Ovary (tissue), 9 donors: ENCODE results near the gene AIM2. TPM values are rescaled to one million over a fixed set of nuclear protein-coding genes. Genes with fewer than 3 reads are reported as not detected.

Experiments used
- DNase-seq, 5 donors: peaks; one replicate each; pipeline ENCODE4 v3.0.0-alpha.2; 2019 to 2020
- H3K27ac ChIP-seq, 2 donors: fragments of 200-600 bp; one replicate each; pipeline versions ENCODE4 v1.5.1 to v1.8.0; 2019 to 2022
- H3K27me3 ChIP-seq: fragments of 200-600 bp; one replicate; pipeline ENCODE4 v1.8.0; 2022
- H3K36me3 ChIP-seq: fragments of 200-600 bp; sonication (generic); one replicate; pipeline ENCODE4 v1.5.1; 2019
- H3K4me1 ChIP-seq: one replicate; pipeline ENCODE4 v1.8.1; 2013; ENCODE audit warnings: mild to moderate bottlenecking, moderate library complexity; ENCODE audit not compliant: insufficient read depth
- H3K4me3 ChIP-seq: fragments of 200-600 bp; sonication (generic); one replicate; pipeline ENCODE4 v1.5.1; 2017
- H3K9me3 ChIP-seq, 2 donors: fragments of 200-600 bp in 1 of 2; sonication (generic) in 1 of 2; one replicate each; pipeline versions ENCODE4 v1.5.1 to v1.8.1; 2013 to 2019; ENCODE audit warnings: mild to moderate bottlenecking in 1 of 2, moderate library complexity in 1 of 2
- CTCF ChIP-seq, 3 donors: fragments of 450-650 bp in 2 of 3; fragments of 200-600 bp in 1 of 3; IDR thresholded peaks; one replicate each; pipeline versions ENCODE4 v1.5.1 to v1.8.0; 2016 to 2022; ENCODE audit warnings: antibody characterized with exemption in 3 of 3, mild to moderate bottlenecking in 1 of 3
- EP300 ChIP-seq: sonication (generic); formaldehyde crosslinking; IDR thresholded peaks from one replicate; pipeline ENCODE4 v1.6.1; 2017; ENCODE audit warnings: antibody characterized with exemption
- POLR2A ChIP-seq: fragments of 450-650 bp; IDR thresholded peaks from one replicate; pipeline ENCODE4 v1.6.1; 2017; ENCODE audit warnings: antibody characterized with exemption, mild to moderate bottlenecking, moderate library complexity
- WGBS, 3 donors: extraction: QIAGEN DNeasy Blood & Tissue Kit in 1 of 3; methylation state at CpG; one replicate each; pipeline versions ENCODE4 v1.1.5 to v1.1.7; 2013 to 2017; 5-methylcytosine and 5-hydroxymethylcytosine counted together
- intact Hi-C, 4 donors: fragments of 100-400 bp; cut with DNase I; formaldehyde crosslinking; loops; one replicate each; pipeline versions ENCODE4 v1.11.0 to v1.15.1; 2022 to 2023
- polyA plus RNA-seq, 2 donors: library from polyadenylated mRNA; stranded (reverse); fragments of 200-250 nt in 1 of 2; fragments of 350-450 nt in 1 of 2; fragmentation: Illumina TruSeq in 1 of 2; extraction: RNeasy Lipid Tissue Mini Kit (QIAGEN cat#74804) in 1 of 2; gene quantifications; one replicate each; pipeline ENCODE4 v1.2.3, GENCODE V29; 2013 to 2014
- total RNA-seq, 7 donors: library from RNA; depleted of rRNA in 2 of 7; stranded (reverse); fragments of >200 nt in 2 of 7; fragmentation: NEBNext Ultra II Directional in 3 of 7; extraction: Animal tissue kit (Norgen Biotek cat#: 25700) in 3 of 7; gene quantifications; one replicate each; pipeline versions ENCODE4 v1.1.0 to v1.2.4, GENCODE V29; 2016 to 2023
- donor health status: DM: no; HTN: no; CAD: no; lungs with moderate emphysema.
- donor health status: DM: no; HTN: no; CAD: no.
- donor health status: Bipolar disorder and iron deficiency.
- donor health status: DM: yes; HTN: yes; CAD: no.
- donor health status: DM: no; HTN: no; CAD: no.
- donor health status: DM: yes; HTN: yes; CAD: no.

Gene AIM2
- total and polyA plus RNA-seq, 9 donors = 0.20 to 0.95 (median 0.44) TPM; not detected in 5

GRCh38 chr1:159088546-159089183 is 12.1 kb upstream of the AIM2 start:
- intact Hi-C loops = no loop called here
- WGBS, 3 donors = 67 to 76% (median 74%) methylated on average over 6 of the region's 6 CpGs

DNA sequence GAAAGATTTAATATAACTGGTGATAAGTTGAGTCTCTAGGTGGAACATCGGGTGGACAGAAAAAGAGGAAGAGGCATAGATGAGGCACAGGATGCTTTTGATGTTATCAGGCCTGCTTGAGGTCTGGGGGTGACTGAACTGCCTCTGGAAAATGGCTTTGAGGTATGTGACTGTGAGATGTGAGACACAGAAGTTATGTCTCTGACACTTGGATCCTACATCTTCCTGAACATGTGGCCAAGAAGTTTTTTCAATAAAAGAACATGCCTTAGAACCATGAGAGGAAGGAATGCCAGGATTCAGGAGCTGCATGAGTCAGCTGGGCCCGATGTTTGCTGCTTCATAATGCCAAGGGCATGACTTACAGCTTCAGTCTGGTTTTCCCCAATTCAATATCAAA is 11.5 kb upstream of the AIM2 start:
- Histone ChIP-seq H3K27me3 (no peaks in the 10 kb centered on the region), H3K9me3 (no peaks in the 10 kb centered on the region), H3K36me3 (no peaks in the 10 kb centered on the region), H3K27ac (no peak overlapping the region), H3K4me3 (no peak overlapping the region), H3K4me1 (no peaks in the 10 kb centered on the region)
- no peak for DNase-seq
- intact Hi-C loops = no loop called here
- TF ChIP-seq CTCF (IDR thresholded peaks at IDR 0.05) = no peak
- no peak for TF ChIP-seq EP300
- no peak for TF ChIP-seq POLR2A
- 38 to 47% (median 46%) methylated on average over 2 of the region's 2 CpGs for WGBS, 3 donors

More at GRCh38 chr1:159088546-159089183, 12.1 kb upstream of the AIM2 start:
- Histone ChIP-seq H3K36me3 (no peaks in the 10 kb centered on the region), H3K9me3 (no peaks in the 10 kb centered on the region), H3K4me1 (no peaks in the 10 kb centered on the region), H3K4me3 (no peak overlapping the region), H3K27me3 (no peaks in the 10 kb centered on the region), H3K27ac (no peak overlapping the region)
- no peak for DNase-seq
- TF ChIP-seq CTCF (IDR thresholded peaks at IDR 0.05) (no peak), EP300 (no peak), POLR2A (no peak)

GRCh38 chr1:159084867-159085266 is 8.3 kb upstream of the AIM2 start:
- Histone ChIP-seq H3K9me3 (no peaks in the 10 kb centered on the region), H3K36me3 (no peaks in the 10 kb centered on the region), H3K4me3 (no peak overlapping the region), H3K27ac (no peak overlapping the region), H3K27me3 (no peaks in the 10 kb centered on the region), H3K4me1 (no peaks in the 10 kb centered on the region)
- TF ChIP-seq EP300 (no peak), POLR2A (no peak), CTCF (IDR thresholded peaks at IDR 0.05) (no peak)
- intact Hi-C loops = no loop called here
- DNase-seq = no peak
- WGBS, 3 donors = 89 to 94% (median 90%) methylated on average over 3 of the region's 3 CpGs

DNA sequence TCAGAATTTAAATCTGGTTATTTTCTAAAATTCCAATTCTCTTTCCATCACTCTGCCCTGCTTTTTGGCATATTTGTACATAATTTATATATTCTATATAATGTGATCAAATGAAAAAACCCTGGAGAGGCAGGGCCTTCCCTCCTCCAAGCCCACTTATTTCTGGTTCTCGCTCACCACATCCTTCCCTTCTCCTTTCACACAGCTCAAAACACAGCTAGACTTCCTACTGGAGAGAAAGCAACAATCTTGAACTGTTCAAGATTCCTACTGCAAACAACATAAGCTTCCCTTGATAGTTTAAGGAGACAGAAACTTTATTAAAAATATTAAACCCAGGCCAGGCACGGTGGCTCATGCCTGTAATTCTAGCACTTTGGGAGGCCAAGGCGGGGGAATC is 7.6 kb upstream of the AIM2 start:
- H3K4me3 ChIP-seq = no peak overlapping the region
- intact Hi-C loops = no loop called here
- TF ChIP-seq CTCF (IDR thresholded peaks at IDR 0.05) (no peak), POLR2A (no peak), EP300 (no peak)
- no peaks in the 10 kb centered on the region for H3K36me3 ChIP-seq
- 84 to 86% (median 85%) methylated on average over 3 of the region's 3 CpGs for WGBS, 3 donors
- no peak for DNase-seq
- no peaks in the 10 kb centered on the region for H3K9me3 ChIP-seq
- no peak overlapping the region for H3K27ac ChIP-seq
- H3K4me1 ChIP-seq = no peaks in the 10 kb centered on the region
- H3K27me3 ChIP-seq = no peaks in the 10 kb centered on the region
